Fibroblast of pulmonary artery (primary cell): Measurements from ENCODE around the gene RUNX2.

Experiments
- DNase-seq: peaks from one replicate; pipeline ENCODE4 v3.0.0-alpha.2; 2010; ENCODE audit warnings: low read depth
- H3K4me3 ChIP-seq: replicated peaks from 2 replicates; pipeline ENCODE4 v1.5.1; 2011; ENCODE audit warnings: low read depth, mild to moderate bottlenecking, control low read depth, low read length, moderate library complexity
- TF ChIP-seq, protein P1 (sequence below): IDR thresholded peaks from 2 replicates; pipeline ENCODE4 v1.5.1; 2011; ENCODE audit warnings: mild to moderate bottlenecking, control low read depth, low read length, inconsistent platforms; ENCODE audit errors: missing control alignments

The RUNX2 gene

GRCh38 chr6:45616209-45616608 is 288.1 kb downstream of the RUNX2 start:
- TF ChIP-seq, protein P1, sequence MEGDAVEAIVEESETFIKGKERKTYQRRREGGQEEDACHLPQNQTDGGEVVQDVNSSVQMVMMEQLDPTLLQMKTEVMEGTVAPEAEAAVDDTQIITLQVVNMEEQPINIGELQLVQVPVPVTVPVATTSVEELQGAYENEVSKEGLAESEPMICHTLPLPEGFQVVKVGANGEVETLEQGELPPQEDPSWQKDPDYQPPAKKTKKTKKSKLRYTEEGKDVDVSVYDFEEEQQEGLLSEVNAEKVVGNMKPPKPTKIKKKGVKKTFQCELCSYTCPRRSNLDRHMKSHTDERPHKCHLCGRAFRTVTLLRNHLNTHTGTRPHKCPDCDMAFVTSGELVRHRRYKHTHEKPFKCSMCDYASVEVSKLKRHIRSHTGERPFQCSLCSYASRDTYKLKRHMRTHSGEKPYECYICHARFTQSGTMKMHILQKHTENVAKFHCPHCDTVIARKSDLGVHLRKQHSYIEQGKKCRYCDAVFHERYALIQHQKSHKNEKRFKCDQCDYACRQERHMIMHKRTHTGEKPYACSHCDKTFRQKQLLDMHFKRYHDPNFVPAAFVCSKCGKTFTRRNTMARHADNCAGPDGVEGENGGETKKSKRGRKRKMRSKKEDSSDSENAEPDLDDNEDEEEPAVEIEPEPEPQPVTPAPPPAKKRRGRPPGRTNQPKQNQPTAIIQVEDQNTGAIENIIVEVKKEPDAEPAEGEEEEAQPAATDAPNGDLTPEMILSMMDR, result no peak
- H3K4me3 ChIP-seq, result no peak overlapping the region
- DNase-seq, result no peak

DNA sequence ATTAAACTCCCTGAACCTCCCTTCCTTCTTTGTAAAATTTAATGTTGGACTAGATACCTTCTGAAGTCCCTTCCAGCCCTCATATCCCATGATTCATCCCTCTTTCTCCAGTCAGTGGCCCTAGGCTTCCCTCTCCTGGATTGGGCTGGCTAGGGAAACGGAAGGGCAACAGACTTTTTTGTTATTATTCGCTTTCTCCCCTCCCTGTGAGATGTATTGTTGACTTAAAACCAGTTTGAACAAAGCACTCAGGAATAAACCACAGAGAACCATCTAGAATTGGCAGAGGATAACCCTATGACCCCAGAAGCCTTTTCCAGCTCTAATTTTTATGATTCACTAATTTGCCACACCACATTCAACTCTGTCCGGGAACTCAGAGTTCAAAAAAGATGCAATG is 289.3 kb downstream of the RUNX2 start:
- peak; percentile 11 for DNase-seq
- TF ChIP-seq, protein P1, result no peak
- H3K4me3 ChIP-seq, result no peak overlapping the region

GRCh38 chr6:45618259-45618658 is 290.1 kb downstream of the RUNX2 start:
- DNase-seq, result no peak
- TF ChIP-seq, protein P1, result no peak

DNA sequence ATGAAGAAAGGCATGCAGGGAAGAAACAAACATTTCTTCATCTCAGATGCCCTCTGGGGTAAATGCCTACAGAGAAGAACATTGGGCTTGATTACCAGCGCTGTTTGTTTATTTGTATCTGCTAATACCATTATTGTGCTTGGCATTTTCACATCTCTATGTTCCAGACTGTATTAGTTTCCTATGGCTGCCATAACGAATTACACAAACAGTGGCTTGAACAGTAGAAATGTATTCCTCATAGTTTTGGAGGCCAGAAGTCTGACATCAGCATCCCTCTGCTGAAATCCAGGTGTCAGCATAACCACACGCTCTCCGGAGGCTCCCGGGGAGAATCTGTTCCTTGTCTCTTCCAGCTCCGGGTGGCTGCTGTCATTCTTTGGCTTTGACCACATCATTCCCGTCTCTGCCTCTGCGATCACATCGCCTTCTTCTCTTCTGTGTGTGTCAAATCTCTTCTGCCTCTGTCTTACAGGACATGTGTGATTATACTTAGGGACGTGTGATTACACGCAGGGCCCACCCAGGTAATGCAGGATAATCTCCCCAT is 291.2 kb downstream of the RUNX2 start:
- DNase-seq, result peak; percentile 14
- H3K4me3 ChIP-seq, result no peak overlapping the region
- TF ChIP-seq, protein P1, result no peak

More at GRCh38 chr6:45618259-45618658, 290.1 kb downstream of the RUNX2 start:
- no peak overlapping the region for H3K4me3 ChIP-seq

GRCh38 chr6:45619994-45620471 is 291.9 kb downstream of the RUNX2 start:
- TF ChIP-seq, protein P1, result no peak
- H3K4me3 ChIP-seq, result no peak overlapping the region

DNA sequence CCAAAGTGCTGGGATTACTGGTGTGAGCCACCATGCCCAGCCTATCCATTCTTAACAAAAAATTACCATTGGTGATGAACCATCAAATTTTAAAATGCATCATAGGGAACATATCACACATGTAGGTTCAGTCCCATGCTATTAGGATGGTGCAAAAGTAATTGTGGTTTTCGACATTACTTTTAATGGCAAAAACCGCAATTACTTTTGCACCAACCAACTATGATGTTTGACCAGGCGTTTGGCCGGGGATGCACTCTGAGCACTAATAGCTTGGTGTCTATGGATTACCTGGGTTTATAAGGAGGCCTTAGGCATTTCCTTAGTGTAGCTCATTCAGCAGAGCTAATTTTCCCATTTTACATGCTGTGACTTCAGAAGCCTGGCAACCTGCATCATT is 296.1 kb downstream of the RUNX2 start:
- TF ChIP-seq, protein P1, result no peak
- no peak for DNase-seq

More at GRCh38 chr6:45619994-45620471, 291.9 kb downstream of the RUNX2 start:
- DNase-seq, result peak; percentile 23

GRCh38 chr6:45625191-45625664 is 297.1 kb downstream of the RUNX2 start:
- peak; percentile 49 for DNase-seq
- TF ChIP-seq, protein P1, result no peak
- H3K4me3 ChIP-seq, result no peak overlapping the region

More for the DNA sequence above, 296.1 kb downstream of the RUNX2 start:
- H3K4me3 ChIP-seq, result no peak overlapping the region
